Caco-2 (cell line): ENCODE data around the gene CABP1. TPM values are rescaled to one million over a fixed set of nuclear protein-coding genes. Genes with fewer than 3 reads are reported as not detected.

Experiments
- BruUV-seq: library from RNA; stranded (reverse); fragments of 400-500 nt; replicated peaks from 2 replicates; lab custom pipeline; 2021; lab: Mats Ljungman, UMichigan
- CTCF ChIA-PET: fragments of 300-600 bp; sonication (Branson Sonifier 250); formaldehyde crosslinking; loops from one replicate; lab custom pipeline; 2022; ENCODE audit warnings: antibody characterized with exemption; lab: Charles Lee
- POLR2A ChIA-PET: fragments of 300-600 bp; sonication (Branson Sonifier 250); formaldehyde crosslinking; loops from one replicate; lab custom pipeline; 2022; ENCODE audit warnings: antibody characterized with exemption; lab: Charles Lee
- DNase-seq, 2 experiments: peaks; one replicate each; pipeline versions ENCODE4 v3.0.0 to v3.0.0-alpha.2; 2020 to 2022
- H3K27me3 ChIP-seq: replicated peaks from 2 replicates; pipeline ENCODE4 v1.6.0; 2011; ENCODE audit warnings: low read length; ENCODE audit not compliant: control insufficient read depth, insufficient read depth
- H3K36me3 ChIP-seq: 2 replicates; pipeline ENCODE4 v1.5.1; 2011; ENCODE audit warnings: low read length; ENCODE audit not compliant: control insufficient read depth, insufficient read depth
- H3K4me1 ChIP-seq: fragments of 250-450 bp; sonication (Bioruptor Pico); 2 replicates; pipeline ENCODE4 v1.5.1; 2020; ENCODE audit warnings: mild to moderate bottlenecking
- H3K4me3 ChIP-seq: 2 replicates; pipeline ENCODE4 v1.5.1; 2011; ENCODE audit warnings: low read depth, mild to moderate bottlenecking, control low read depth, low read length
- H3K9me3 ChIP-seq: fragments of 250-450 bp; sonication (Bioruptor Pico); 2 replicates; pipeline ENCODE4 v1.5.1; 2020; ENCODE audit warnings: mild to moderate bottlenecking, moderate library complexity
- H3K27ac Mint-ChIP-seq: one replicate; pipeline ENCODE4 v1.8.0; 2022; ENCODE audit warnings: mixed read lengths; ENCODE audit not compliant: unreplicated experiment
- H3K27me3 Mint-ChIP-seq: one replicate; pipeline ENCODE4 v1.8.0; 2022; ENCODE audit warnings: mixed read lengths; ENCODE audit not compliant: insufficient read depth, unreplicated experiment
- H3K36me3 Mint-ChIP-seq: one replicate; pipeline ENCODE4 v1.8.0; 2022; ENCODE audit warnings: mild to moderate bottlenecking, mixed read lengths; ENCODE audit not compliant: insufficient read depth, unreplicated experiment
- H3K4me1 Mint-ChIP-seq: one replicate; pipeline ENCODE4 v1.8.0; 2022; ENCODE audit warnings: low read depth, mixed read lengths; ENCODE audit not compliant: unreplicated experiment
- H3K4me3 Mint-ChIP-seq: one replicate; pipeline ENCODE4 v1.8.0; 2022; ENCODE audit warnings: mild to moderate bottlenecking, moderate library complexity, mixed read lengths; ENCODE audit not compliant: unreplicated experiment
- H3K9me3 Mint-ChIP-seq: one replicate; pipeline ENCODE4 v1.8.0; 2022; ENCODE audit warnings: mixed read lengths; ENCODE audit not compliant: unreplicated experiment
- intact Hi-C: fragments of 100-400 bp; cut with micrococcal nuclease; formaldehyde crosslinking; loops from one replicate; pipeline ENCODE4 v1.10.0; 2022; ENCODE audit not compliant: unreplicated experiment
- total RNA-seq: library from RNA; stranded (reverse); gene quantifications from 2 replicates; pipeline ENCODE4 v1.2.3, GENCODE V29; 2022
- TF ChIP-seq, protein P1 (sequence below), 2 experiments: fragments of 200-600 bp in 1 of 2; IDR thresholded peaks; 1 replicate in 1 of 2; 2 replicates in 1 of 2; pipeline versions ENCODE4 v1.5.1 to v1.8.0; 2011 to 2022; ENCODE audit warnings: antibody characterized with exemption in 1 of 2, control low read depth in 1 of 2, inconsistent platforms in 1 of 2, low read depth in 1 of 2, low read length in 1 of 2, mild to moderate bottlenecking in 1 of 2, moderate library complexity in 1 of 2; ENCODE audit not compliant: insufficient read depth in 1 of 2, severe bottlenecking in 1 of 2, unreplicated experiment in 1 of 2

CABP1 gene
- total RNA-seq, 1 experiment from 2014 or later: 0.95 TPM

DNA sequence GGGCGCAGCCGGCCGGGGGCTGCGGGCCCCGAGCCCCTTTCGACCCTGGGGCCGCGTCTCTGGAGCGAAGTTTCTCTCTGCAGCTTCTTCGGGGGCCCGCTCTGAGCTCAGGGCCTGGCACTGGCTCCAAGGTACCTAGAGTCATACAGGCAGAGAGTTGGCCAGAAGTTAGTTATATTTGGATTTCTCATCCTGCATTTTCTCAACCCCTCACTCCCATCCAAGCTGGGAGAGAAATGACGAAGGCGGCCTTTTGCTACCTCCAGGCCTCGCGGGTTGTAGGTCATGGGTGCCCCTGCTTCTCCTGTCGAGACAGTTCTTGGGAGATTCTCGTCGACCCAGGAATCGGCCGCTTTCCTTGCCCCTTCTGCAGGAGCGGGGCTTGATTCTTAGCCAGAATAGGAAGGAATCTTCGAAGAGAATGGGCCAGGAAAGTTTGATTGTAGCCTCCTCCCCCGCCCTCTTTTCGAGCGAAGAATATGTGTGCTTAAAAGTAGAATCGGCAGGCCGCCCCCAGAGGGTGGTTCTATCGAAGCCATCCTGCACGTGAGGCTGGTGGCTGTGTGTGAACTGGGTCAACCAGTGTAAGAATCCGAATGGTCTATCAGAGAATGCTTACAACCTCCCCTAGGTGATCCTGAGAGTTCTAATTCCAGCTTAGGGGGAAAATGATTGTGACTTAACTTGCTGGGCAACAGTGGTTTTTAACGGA, 47.3 kb downstream of the CABP1 start:
- Mint-ChIP-seq H3K4me3 (peak overlapping the region; percentile 79), H3K27me3 (no peaks in the 10 kb centered on the region), H3K9me3 (no peaks in the 10 kb centered on the region), H3K27ac (peak overlapping the region; percentile 64), H3K36me3 (peaks cover 15% of the 10 kb centered on the region), H3K4me1 (peaks cover 25% of the 10 kb centered on the region)
- no TSS peak for BruUV-seq
- no peaks in the 10 kb centered on the region for H3K27me3 ChIP-seq
- H3K4me3 ChIP-seq: peak overlapping the region; percentile 90
- no peaks in the 10 kb centered on the region for H3K36me3 ChIP-seq
- ChIA-PET CTCF (interaction anchor here (0.9 to 1.0 kb wide), 2 partner anchors 39 to 191 kb away, joined by 3 to 5 read pairs; no protein-coding TSS in a partner anchor), POLR2A (no interaction called here)
- intact Hi-C loops: loop anchor here (1.0 to 5.0 kb wide), 3 partner anchors 27 to 107 kb away; partner anchors contain the start of gene POP5
- DNase-seq: peak in 1 of 2 experiments; percentile 48
- H3K9me3 ChIP-seq: no peaks in the 10 kb centered on the region
- H3K4me1 ChIP-seq: peaks cover 39% of the 10 kb centered on the region
- TF ChIP-seq, protein P1, sequence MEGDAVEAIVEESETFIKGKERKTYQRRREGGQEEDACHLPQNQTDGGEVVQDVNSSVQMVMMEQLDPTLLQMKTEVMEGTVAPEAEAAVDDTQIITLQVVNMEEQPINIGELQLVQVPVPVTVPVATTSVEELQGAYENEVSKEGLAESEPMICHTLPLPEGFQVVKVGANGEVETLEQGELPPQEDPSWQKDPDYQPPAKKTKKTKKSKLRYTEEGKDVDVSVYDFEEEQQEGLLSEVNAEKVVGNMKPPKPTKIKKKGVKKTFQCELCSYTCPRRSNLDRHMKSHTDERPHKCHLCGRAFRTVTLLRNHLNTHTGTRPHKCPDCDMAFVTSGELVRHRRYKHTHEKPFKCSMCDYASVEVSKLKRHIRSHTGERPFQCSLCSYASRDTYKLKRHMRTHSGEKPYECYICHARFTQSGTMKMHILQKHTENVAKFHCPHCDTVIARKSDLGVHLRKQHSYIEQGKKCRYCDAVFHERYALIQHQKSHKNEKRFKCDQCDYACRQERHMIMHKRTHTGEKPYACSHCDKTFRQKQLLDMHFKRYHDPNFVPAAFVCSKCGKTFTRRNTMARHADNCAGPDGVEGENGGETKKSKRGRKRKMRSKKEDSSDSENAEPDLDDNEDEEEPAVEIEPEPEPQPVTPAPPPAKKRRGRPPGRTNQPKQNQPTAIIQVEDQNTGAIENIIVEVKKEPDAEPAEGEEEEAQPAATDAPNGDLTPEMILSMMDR (IDR thresholded peaks at IDR 0.05; ENCODE audit: insufficient read depth in 1 of 2, low read depth in 1 of 2, low read length in 1 of 2, severe bottlenecking in 1 of 2, unreplicated experiment in 1 of 2): no peak

DNA sequence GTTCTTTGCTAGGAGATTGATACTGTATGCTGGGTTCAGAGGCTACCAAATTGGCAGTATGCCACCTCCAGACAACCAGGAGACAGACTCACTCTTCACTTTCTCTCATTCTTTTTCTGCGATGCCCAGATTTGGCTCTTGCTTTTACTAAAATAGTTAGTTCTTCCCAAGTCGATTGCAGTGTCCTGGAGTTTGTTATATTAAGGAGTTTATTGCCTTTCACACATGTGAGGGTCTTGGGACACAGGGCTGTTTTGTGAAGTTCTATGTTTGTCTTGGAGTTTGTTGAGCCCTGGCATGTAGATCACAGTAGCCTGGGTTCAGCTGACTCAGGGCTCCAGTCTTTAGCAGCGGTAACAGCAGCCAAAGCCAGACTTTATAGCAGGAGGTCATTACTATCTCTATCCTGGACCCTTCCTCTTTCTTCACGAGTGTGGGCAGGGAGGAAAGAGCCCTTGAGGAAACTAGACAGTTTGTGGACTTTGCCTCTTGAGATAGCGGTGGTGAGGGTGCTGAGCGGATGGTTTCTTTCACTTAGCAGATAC, 48.2 kb downstream of the CABP1 start:
- Histone ChIP-seq H3K4me1 (peaks cover 42% of the 10 kb centered on the region), H3K4me3 (peak overlapping the region; percentile 90), H3K36me3 (no peaks in the 10 kb centered on the region), H3K27me3 (no peaks in the 10 kb centered on the region), H3K9me3 (no peaks in the 10 kb centered on the region)
- Mint-ChIP-seq H3K27ac (peak overlapping the region; percentile 64), H3K36me3 (peaks cover 22% of the 10 kb centered on the region), H3K9me3 (no peaks in the 10 kb centered on the region), H3K4me1 (peaks cover 32% of the 10 kb centered on the region), H3K4me3 (peak overlapping the region; percentile 79), H3K27me3 (no peaks in the 10 kb centered on the region)
- DNase-seq: peak in 1 of 2 experiments; percentile 32
- ChIA-PET CTCF (interaction anchor here (0.9 kb wide), 1 partner anchor 40 kb away, joined by 5 read pairs; no protein-coding TSS in a partner anchor), POLR2A (no interaction called here)
- intact Hi-C loops: loop anchor here (5.0 kb wide), 1 partner anchor 41 kb away; no protein-coding TSS in a partner anchor
- no TSS peak for BruUV-seq
- TF ChIP-seq, protein P1 (IDR thresholded peaks at IDR 0.05; ENCODE audit: insufficient read depth in 1 of 2, low read depth in 1 of 2, low read length in 1 of 2, severe bottlenecking in 1 of 2, unreplicated experiment in 1 of 2): no peak

DNA sequence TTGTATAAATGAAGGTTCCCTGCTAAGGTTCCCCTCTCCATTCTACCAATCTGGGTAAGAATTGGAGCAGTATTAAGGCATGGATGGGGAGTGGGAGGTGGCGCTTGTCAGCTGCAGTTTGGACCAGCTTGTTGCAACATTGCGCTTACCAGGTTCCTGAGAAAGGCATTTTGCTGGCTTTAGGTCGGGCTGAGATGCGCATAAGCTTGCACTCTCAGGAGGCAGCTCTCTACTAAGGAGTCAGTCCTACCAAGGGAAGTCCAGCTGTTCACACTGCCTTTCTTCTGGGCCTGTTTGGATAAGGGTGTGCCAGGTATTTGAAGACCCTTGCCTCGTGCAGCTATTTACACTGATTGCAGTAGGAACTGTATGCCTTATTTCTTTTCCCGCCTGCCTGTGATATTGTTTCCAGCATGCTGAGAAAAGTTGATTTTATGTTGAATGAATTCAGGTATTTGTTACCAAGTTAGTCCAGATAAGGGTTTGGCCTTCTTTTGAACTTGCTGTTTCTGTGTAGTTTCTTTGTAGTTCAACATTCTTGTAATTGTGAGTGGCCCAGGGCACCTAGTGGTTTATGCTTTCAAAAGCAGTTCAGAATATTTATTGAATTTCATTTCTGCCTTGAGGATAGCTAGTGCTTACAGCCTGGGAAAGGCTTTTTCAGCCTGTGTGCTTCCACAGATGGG, 49.1 kb downstream of the CABP1 start:
- no peaks in the 10 kb centered on the region for H3K27me3 ChIP-seq
- H3K9me3 ChIP-seq: no peaks in the 10 kb centered on the region
- H3K4me3 ChIP-seq: peak overlapping the region; percentile 90; the same call in 1 of the 2 replicates
- peaks cover 29% of the 10 kb centered on the region for H3K36me3 Mint-ChIP-seq
- no peaks in the 10 kb centered on the region for H3K9me3 Mint-ChIP-seq
- no peak for DNase-seq
- no TSS peak for BruUV-seq
- peak overlapping the region; percentile 79 for H3K4me3 Mint-ChIP-seq
- H3K4me1 Mint-ChIP-seq: peaks cover 32% of the 10 kb centered on the region
- intact Hi-C loops: loop anchor here (5.0 kb wide), 1 partner anchor 42 kb away; no protein-coding TSS in a partner anchor
- peaks cover 42% of the 10 kb centered on the region for H3K4me1 ChIP-seq
- ChIA-PET CTCF (no interaction called here), POLR2A (interaction anchor here (0.5 kb wide), 1 partner anchor 21 kb away, joined by 3 read pairs; no protein-coding TSS in a partner anchor)
- no peaks in the 10 kb centered on the region for H3K27me3 Mint-ChIP-seq
- H3K36me3 ChIP-seq: no peaks in the 10 kb centered on the region
- TF ChIP-seq, protein P1 (IDR thresholded peaks at IDR 0.05; ENCODE audit: insufficient read depth in 1 of 2, low read depth in 1 of 2, low read length in 1 of 2, severe bottlenecking in 1 of 2, unreplicated experiment in 1 of 2): no peak
- peak overlapping the region; percentile 64 for H3K27ac Mint-ChIP-seq
